Activated CD4-positive, alpha-beta T cell treated with anti-CD3 and anti-CD28 coated beads for 48 hours (primary cell): ENCODE data around the gene SNX32.

Source experiments
- DNase-seq: peaks from one replicate; pipeline ENCODE4 v3.0.0-alpha.2; 2020

Gene SNX32

GRCh38 chr11:65797711-65798110 is 36.1 kb upstream of the SNX32 start:
- DNase-seq, result no peak

GRCh38 chr11:65798882-65799281 is 34.9 kb upstream of the SNX32 start:
- no peak for DNase-seq

DNA sequence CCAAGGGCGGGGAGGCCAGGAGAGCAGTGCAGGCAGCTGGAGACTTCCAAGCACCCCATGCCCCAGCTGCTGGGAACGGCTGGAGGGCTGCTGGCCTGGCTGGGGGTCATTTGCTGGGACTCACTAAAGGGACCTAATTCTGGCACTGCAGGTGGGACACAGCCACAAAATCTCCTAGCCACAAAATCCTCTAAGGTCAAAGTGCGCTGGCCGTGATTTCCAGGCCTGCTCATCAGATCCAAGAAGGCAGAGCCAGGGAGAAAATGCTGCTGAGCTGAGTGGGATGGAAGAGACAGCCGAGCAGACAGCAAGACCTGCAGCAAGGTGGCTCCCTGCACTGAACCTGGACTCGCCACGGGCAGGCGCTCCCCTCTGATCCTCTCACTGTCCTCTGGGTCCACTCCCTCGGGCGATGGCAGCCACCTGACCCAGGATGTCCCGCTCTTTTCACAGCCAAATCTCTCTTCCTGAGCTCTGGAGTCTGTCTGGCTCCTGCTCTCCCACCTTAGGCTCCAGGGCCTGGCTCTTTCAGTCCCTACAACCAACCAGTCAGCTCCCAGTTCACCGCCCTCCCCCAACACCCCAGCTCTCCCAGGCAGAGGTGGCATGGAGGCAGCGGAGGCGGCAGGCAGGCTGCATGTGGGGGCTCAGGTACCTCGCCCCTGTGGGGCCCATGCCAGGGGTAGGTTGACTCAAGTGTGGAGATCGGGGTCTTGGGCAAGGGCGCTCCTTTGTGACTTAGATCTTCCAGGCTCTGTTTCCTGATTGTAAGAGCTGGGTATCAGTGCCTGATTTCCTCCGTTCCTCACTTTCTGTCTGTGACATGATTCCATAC is 32.4 kb upstream of the SNX32 start:
- no peak for DNase-seq

DNA sequence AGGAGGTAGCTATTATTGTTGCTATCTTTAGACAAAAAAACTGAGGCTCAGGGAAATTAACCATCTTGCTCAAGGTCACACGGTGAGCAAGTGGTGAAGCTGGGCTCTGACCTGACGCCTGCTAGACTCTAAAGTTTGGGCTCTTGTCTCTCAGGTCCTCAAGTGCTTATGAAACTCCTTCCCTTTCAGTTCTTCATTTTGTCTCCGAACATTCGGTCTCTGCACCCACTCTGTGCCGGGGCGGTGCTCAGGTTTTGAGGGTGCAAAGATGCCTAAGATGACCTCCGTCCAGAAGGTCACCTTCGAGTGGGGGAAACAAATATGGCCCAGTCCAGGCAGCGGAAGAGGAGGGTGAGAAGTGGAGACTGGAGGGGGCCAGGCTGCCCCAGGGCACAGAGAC is 30.9 kb upstream of the SNX32 start:
- DNase-seq, result no peak

DNA sequence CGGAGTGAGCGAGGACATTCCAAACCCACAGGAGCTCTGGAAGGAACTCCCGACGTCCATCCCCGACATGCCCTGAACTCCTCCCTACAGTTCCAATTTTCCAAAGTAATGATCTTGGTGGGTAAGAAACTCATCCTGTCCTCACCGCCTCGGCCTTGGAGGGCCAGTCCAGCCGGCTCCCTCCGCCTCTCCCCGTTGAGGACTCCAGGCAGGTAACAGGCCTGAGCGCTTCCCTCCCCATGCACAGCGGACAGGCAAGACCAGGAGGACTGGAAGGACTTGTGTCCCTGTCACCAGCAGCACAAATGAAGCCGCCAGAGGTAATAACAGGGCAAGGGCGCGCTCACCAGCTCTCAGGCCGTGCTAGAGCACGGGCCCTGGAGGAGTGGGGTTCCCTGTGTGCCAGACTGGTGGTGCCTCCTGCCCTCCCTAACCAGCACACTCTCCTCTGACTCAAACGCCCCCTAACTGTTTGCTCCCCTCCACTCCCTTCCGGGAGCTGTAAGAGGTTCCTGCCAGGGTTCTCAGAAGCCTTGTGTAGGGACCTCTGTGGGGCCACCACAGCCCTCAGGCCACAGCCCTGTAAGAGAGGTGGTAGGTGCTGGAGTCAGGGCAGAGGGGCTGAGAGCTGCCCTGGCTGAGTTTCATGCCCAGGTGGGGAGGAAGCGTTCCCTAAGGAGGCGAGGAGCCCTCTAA is 29.8 kb upstream of the SNX32 start:
- DNase-seq, result no peak

GRCh38 chr11:65806979-65807378 is 26.8 kb upstream of the SNX32 start:
- no peak for DNase-seq

GRCh38 chr11:65808744-65809341 is 24.9 kb upstream of the SNX32 start:
- DNase-seq, result no peak

DNA sequence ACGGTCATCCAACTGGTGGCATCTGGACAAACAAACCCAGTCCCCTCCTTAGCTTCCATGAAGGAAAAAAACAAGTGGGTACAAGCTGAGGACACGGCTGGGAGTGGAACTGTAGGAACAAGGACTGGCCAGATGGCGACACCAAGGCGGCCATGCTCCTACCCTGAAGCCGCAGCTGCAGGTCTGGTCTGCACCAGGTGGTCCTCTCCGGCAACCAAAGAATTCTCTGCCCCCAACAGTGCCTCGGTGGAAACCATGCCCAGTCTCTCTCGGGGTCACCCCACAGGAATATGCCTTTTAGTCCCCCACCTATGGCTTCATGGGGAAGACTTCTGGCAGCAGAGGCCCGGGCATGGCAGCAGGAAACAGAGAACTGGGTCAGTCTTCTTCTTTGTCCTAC is 24.3 kb upstream of the SNX32 start:
- DNase-seq, result no peak

GRCh38 chr11:65810046-65810868 is 23.5 kb upstream of the SNX32 start:
- no peak for DNase-seq

GRCh38 chr11:65811764-65812475 is 21.8 kb upstream of the SNX32 start:
- DNase-seq, result no peak

DNA sequence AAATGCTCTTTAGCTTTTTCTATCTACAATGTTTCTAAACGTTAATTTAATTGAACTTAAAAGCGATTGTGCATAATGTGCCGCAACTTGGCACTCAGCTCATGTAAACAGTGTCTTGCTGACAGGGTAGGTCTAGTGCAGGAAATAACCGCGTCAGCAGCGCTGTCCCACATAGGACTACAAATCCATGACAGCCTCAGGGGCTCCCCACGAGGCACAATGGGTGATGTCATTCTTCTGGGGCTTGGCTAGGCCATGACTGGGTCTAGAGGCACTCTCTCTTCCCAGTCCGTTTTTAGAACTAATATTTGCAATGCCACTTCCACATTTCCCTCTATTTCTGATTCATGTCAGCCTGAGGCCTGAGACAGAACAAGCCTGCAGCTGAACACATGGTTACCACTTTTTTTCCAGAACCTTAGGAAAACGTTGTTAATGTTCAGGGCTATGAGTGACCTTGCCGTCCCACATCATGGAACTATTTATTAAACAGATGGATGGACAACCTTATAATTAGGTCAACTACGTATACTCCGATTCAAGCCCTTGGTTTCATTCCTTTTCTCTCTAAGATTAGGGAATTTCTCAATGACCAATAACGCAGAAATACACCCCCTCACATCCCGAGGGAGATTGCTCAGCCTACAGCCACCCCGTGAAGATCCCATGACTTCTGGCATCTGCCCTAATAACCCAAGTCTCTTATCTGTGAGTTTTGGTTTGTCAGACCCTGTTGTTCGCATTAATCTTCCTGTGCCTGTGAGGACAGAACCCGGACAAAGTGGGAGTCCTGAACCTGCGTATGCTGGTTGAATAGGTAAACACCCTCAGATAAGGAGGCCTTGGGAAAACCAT is 19.4 kb upstream of the SNX32 start:
- no peak for DNase-seq

GRCh38 chr11:65814986-65815565 is 18.7 kb upstream of the SNX32 start:
- DNase-seq, result no peak

DNA sequence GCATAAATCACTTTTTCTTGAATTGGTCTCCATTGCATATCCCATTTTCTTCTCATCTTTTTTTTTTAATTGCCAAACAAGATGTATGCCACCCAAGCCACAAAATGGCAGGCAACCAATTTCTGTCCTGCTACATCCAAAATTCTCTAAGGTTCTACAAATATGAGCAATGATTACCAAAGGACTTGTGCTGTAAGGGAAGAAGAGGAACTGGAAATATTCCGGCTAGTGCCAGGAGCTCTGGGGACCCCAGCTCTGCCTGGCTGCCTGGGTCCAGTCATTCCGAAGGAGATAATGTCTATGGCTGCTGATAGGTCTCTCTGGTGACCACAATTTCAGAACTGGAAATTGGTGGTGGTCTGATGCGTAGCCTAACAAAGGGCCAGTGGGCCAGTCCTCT is 17.1 kb upstream of the SNX32 start:
- no peak for DNase-seq

DNA sequence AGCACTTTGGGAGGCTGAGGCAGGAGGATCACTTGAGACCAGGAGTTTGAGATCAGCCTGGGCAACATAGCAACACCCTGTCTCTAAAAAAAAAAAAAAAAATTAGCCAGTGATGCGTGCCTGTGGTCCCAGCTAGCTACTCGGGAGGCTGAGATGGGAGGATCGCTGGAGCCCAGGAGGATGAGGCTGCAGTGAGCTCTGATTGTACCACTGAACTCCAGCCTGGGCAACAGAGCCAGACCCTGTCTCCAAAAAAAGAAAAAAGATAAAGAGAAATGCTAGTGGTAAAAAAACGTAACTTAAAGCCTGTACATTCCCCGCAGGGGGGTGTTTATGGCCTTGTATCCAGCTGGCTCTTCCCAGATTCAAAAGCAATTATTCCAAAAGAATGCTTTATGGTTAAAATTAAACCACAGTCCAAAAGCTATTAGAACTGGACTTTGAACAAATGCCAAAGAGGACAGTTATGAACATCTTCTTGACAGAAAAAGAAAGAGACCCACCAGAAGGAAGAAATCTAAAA is 16.4 kb upstream of the SNX32 start:
- DNase-seq, result no peak

GRCh38 chr11:65817835-65818680 is 15.7 kb upstream of the SNX32 start:
- peak; percentile 97 for DNase-seq

- DNase-seq, result no peak
Observed at GRCh38 chr11:65821107-65821506, 12.7 kb upstream of the SNX32 start.

GRCh38 chr11:65822776-65823528 is 10.8 kb upstream of the SNX32 start:
- DNase-seq, result no peak

DNA sequence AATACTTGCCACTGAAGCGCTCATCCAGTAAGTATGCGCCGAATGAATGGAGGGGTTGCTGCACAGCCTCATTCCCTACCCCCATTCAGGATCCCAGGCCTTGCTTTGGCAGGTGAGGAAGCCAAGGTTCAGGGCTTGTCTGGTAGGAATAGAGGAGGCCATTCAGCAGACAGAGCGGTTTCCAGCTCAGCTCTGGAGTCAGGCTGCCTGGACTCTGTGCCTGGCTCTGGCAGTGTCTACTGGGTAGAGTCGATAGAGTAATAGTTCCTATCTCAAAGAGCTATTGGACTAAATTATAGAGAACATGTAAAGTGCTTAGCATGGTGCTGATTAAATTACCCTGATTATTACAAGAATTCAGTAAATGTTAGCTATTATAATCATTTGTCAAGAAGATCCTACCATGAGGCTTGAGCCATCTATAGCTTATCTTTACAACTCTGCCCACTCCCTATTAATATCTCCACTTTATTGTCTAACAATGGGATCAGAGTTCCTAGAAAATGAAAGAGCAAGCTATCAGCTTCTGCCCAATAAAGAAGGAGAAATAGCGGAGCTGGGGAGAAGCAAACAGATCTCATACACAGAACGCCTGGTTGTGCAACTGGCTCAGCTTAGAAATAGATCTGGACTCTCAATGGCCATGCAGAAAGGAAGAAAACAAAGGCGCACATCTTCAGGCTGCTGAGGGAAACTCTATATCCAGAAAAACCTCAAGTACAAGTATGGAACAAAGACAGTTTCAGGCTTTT is 6.6 kb upstream of the SNX32 start:
- DNase-seq, result no peak
